Measurements from ENCODE around the gene SCO2. TPM values are rescaled to one million over a fixed set of nuclear protein-coding genes. Genes with fewer than 3 reads are reported as not detected.

Gene SCO2, protein sequence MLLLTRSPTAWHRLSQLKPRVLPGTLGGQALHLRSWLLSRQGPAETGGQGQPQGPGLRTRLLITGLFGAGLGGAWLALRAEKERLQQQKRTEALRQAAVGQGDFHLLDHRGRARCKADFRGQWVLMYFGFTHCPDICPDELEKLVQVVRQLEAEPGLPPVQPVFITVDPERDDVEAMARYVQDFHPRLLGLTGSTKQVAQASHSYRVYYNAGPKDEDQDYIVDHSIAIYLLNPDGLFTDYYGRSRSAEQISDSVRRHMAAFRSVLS
- total RNA-seq, result 0.56 and 5.4 TPM in 2 replicates

DNA sequence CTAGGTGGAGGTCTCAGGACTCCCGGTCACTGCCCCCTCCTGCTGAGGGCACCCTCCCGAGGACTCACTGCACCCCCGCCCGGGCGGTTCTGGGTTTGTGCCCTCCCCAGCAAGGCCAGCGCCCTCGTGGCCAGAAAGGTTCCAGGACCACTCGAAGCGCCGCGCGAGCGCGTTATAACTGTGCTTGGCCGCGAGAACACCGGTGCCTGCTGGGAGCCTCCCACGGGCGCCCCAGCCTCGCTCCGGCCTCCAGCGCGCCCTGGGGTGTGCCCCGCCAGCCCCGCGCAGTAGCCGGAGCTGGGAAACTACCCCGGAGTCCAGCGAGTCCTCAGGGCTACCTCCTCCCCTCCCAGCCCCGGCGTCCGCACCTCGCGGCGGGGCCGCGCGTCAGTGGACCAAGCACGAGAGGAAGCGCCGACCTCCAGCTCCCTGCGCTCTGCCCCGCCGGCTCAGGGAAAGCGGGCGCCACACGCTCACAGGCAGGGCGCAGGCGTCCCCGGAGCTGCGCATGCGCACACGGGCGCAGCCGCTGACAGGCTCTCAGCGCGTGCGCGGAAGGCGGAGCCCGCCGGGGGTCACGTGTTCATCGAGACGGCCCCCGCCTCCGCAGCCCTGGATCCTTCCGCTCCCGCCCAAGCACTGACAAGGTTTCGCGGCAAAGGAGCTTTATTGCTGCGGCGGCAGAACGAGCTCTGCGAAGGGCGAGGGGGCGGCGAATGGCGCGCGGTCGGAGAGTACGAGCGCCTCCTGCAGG, at the start of gene SCO2:
TSS of gene SCO2 (minus strand) at position 495 of the 754 bp plus-strand sequence. CDS start 1,187 bp downstream, outside the sequence.

DNA sequence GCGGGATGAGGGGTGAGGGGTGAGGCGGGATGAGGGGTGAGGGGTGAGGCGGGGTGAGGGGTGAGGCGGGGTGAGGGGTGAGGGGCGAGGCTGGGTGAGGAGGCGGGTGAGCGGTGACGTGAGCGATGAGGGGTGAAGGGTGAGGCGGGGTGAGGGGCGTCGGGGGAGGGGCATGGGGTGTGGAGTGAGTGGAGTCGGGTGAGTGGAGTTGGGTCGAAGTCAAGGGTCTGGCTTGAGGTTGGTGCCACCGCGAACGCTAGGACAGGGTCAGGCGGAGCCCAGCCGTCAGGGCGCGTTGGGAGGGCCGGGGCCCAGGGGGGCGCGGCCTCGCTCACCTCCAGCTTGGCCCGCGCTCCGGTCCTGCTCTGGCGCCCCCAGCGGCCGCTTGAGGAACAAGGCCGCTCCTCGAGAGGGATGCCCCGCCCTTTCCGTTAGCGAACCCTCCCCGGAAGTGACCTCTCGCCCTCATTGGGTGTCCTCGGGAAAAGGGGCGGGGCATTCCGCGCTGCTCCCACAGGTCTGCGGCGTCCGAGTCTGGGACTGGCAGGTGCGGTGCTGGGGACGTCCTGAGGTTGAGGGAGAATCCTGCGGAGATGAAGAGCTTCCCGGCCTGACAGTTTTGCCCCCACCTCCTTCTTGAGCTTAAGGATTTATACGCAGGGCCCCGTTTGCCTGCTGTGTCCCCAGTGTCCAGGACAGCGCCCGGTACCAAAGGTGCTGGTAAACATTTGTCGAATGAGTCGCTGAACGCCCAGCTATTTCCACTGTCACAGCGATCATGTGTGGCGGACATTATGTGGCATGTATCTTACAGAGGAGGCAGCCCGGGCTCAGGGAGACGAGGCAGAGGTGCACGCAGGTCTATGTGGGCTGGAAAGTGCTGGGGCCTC, 37.4 kb upstream of the SCO2 start, which contains the start of gene SYCE3:
TSS of gene SYCE3 (minus strand) at position 397 of the 890 bp plus-strand sequence. CDS start 6,514 bp downstream, outside the sequence.

DNA sequence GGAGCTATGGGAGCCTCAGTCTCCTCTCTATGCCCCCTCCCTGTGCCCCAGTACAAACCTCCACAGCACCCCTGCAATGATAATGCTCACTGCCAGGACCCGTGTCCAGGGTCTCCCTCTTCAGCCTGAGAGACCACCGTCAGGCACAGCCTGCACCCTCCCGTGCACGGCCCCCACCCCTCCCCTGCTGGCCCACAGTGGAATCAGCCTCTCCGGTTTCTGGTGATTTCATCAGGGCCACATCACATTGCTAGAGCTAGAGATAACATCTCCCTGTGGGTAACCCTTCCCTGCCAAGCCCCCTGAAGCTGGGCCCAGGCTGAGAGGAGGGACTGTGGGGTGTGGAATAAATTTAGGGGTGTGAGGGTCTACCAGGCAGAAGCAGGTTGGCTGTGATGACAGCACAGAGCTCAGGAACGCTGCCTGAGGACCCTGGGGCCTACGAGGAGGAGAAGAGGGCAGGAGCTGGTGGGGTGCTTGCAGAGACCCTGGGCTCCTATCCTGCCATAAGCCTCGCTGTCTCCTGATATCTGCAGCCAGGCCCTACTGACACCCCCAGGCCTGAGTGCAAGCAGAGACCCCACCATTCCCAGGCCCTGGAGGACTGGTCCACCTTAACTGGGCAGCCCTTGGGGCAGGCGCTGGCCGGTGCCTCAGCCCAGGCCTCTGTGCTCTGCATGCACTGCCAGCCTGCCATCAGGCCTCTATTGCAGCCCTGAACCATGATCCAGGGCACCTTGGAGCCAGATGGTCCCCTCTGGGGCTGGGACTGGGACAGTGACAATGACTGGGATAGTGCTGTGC, 20.3 kb upstream of the SCO2 start, which contains the start of gene KLHDC7B:
TSS of gene KLHDC7B (plus strand) at position 378 of the 804 bp plus-strand sequence. CDS start at position 723, 345 bp downstream.

DNA sequence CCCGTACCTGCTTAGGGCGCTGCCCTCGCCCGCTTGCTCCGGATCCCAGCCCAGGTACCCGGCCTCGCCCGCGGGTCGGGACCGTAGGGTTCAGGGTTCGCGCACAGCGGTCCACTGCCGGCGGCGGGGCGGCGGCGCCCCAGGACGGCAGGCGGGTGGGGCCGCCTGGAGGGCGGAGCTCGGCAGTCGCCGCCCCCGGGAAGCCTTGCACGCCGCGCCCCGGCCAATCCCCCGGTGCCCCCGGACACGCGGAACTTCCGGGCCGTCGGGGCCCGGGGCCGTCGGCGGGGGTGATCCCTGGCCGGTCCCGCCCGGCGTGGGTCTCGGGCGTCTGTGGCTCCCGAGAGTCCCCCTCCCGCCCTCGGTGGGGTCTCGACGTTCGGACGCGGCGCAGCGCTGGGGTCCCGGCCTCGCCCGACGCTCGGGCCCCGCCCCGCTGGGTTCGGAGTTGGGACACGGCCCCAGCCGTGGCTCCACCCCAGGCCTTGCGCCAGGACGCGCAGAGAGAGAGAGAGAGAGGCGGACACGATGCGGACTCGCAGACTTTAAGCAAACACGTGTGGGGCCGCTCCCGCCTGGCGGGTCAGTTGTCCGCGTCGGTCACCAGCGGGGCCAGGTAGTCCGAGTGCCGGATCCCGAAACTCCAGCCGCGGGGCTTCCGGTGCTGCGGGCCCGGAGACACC, 4.6 kb upstream of the SCO2 start, which contains the start of gene TYMP:
TSS of gene TYMP (minus strand) at position 116 of the 683 bp plus-strand sequence. CDS start 303 bp downstream, outside the sequence.

DNA sequence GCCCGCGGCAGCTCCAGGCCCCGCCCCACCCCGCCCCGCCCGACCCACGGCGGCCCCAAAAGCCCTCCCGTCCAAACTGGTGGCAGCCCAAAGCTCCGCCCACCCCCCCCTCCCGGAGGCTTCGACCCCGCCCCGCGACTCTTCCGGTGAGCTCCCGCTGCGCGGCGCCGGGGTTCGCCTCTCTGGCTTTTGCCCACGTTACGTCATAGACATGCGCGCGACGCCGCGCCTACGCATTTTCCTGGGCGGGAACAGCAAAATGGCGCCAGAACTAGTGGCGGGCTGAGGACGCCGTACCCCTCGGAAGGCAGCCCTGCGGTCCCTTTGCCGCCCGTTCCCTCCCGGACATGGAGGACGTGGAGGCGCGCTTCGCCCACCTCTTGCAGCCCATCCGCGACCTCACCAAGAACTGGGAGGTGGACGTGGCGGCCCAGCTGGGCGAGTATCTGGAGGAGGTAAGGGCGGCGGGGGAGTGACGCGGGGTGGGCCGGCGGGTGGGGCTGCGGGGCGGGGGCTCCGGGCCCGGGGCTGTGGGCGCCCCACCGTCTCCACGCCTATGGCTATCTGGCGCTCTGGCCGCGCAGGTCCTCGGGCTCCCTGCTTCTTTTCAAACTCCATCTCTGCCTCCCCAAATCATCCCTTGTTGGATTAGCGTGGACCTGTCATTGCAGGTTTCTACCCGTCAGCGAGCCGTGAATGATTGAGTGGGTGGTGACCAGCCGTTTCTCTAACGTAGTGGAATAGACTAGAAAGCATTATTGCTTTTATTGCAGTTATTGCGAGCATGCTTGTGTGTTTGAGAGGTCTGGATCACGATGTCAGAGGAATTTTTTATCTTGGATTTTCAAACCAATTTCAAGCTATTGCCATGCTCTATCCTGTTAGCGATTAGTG, 17.2 kb downstream of the SCO2 start, which contains the start of gene NCAPH2:
TSS of gene NCAPH2 (plus strand) at position 234 of the 894 bp plus-strand sequence. CDS start at position 348, 114 bp downstream.

DNA sequence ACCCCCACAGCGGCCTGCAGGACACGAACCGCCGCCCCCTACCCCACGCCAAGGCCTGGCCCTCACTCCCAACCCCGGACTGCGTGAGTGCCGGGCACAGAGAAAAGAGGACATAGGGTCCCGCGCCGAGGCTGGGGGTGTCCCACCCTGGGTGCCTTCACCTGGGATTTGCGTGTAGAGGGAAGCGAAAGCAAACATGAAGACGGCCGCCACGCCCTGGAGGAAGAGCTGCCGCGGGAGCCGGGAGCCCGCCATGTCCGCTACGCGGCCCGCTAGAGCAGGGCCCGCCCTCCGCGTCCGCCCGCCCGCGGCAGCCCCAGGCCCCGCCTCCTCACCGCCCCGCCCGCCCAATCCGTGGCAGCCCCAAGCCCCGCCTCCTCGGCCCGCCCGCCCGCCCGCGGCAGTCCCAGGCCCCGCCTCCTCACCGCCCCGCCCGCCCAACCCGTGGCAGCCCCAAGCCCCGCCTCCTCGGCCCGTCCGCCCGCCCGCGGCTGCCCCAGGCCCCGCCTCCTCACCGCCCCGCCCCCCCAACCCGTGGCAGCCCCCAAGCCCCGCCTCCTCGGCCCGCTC, 17.9 kb downstream of the SCO2 start, which contains the start of gene LMF2:
TSS of gene LMF2 (minus strand) at position 282 of the 570 bp plus-strand sequence. CDS start at position 255, 27 bp downstream.

DNA sequence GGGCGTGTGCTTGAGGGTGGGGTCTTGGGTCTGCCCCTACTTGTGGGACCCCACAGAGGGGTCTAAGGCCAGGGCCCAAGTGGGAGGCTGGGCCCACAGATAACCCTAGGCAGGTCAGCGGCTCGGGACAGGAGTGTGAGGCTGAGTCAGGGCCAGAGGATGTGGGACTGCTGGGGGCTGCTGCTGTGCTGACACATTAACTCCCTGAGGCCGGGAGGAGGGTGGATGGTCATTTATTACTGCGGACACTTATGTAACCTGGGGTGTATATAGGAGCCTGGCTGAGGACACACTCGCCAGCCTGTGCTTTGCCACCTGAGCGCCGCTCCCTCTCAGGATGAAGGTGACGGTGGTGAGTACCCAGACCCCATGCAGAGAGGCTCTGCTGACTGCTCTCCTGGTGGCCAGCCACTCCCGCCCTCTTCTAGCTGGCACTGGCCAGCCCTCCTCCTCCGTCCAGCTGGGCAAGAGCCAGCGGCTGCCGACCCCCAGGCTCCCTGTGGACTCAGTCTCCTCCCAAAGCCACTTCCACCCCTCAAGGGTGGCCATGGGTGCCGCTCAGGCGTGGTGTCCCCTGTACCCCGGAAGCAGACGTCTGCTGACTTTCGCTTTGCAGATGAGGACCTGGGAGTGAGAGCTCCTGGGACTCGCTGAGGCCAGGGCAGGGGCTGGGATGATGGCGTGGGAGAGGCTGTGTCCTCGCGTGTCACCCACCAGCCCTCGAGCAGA, 38.7 kb downstream of the SCO2 start, which contains the start of gene MIOX:
TSS of gene MIOX (plus strand) at position 299 of the 729 bp plus-strand sequence. CDS start at position 338, 39 bp downstream.

DNA sequence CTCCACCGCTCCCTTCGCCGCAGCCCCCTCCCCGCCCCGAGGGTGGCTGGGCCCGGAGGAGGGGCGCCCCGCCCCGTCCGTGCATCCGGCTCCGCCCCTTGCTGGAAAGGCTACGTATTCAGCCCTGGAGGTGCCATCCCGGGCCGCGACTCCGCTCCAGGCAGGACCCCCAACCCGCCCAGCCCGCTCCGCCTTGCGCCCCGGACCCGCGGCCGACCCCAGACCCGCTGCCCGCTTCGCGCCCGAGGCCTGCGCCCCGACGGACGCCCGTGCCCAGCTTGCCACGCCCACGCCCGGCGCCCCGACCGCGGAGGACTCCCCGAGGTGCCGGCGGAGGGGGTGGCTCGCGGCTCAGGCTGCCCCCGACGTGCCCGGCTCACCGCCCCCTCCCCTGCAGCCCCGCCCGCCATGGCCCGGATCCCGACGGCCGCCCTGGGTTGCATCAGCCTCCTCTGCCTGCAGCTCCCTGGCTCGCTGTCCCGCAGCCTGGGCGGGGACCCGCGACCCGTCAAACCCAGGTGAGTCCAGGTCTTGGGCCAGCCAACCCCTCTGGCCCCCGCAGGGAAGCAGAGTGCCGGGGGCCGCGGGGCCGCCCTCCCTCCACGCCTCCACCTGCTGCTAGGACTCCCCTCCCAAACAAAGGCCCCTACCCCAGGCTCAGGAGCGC, 43.8 kb downstream of the SCO2 start, which contains the start of gene ADM2:
TSS of gene ADM2 (plus strand) at position 104 of the 667 bp plus-strand sequence. CDS start at position 409, 305 bp downstream.

DNA sequence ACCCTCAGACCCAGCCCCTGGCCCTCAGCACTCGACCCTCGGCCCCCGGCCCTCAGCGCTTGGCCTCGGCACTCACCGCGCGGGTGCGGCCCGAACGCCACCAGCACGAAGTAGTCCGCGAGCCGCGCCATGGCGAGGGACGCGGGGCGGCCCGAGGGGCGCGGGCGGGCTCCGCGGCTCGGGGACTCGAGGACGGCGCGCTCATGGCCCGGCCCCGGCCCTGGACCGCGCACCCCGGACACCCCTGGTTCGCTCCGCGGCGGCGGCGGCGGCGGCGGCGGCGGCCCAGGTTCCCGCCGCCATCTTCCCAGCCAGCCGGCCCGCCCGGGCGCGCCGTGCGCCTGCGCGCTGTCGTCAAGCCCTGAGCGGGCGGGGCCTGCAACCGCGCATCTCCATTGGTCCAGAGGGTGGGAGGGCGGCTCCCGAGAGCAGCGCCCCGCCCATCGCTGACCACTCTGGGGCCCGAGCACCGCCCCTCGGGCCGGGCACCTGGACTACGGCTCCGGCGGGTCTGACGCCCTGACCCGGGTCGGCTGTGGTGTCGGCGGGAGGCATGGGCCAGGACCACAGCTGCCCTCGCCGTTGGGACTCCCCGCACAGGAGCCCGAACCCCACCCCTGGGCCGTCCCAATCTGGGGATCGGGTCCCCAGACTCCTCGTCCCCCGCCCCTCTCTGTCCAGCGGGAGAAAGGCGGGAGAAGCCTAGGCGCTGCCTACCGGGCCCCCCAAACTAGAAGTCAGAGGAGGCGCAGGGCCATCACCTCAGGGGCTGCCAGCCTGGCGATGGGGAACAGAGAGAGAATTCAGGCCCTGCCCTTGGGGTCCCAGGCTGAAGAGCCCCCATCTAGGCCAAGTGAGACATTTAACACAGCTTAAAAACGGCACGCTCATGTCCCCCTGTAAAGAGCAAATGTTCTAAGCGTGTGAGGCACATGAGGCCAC, 50.4 kb downstream of the SCO2 start, which contains the start of gene SBF1:
TSS of gene SBF1 (minus strand) at position 326 of the 942 bp plus-strand sequence. CDS start at position 131, 195 bp downstream.

Other genes with a start within 250 kb of the SCO2 start
- 85.1 and 109 TPM in 2 replicates for gene PLXNB2, start 218.0 kb downstream of the SCO2 start, total RNA-seq
- 1.3 and 2.0 TPM in 2 replicates for gene DENND6B, start 198.6 kb downstream of the SCO2 start, total RNA-seq
- 45.9 and 57.1 TPM in 2 replicates for gene PPP6R2, start 182.3 kb downstream of the SCO2 start, total RNA-seq
- gene SBF1, start 50.6 kb downstream of the SCO2 start, total RNA-seq, result 60.0 and 64.2 TPM in 2 replicates
- gene ADM2, start 44.1 kb downstream of the SCO2 start, total RNA-seq, result 0.58 and 1.1 TPM in 2 replicates
- gene MIOX, start 38.7 kb downstream of the SCO2 start, total RNA-seq, result under 0.01 TPM in 1 of 2 replicates, not detected in the other
- gene LMF2, start 17.9 kb downstream of the SCO2 start, total RNA-seq, result 30.7 and 54.3 TPM in 2 replicates
- 18.3 and 55.2 TPM in 2 replicates for gene NCAPH2, start 17.4 kb downstream of the SCO2 start, total RNA-seq
- 7.1 and 13.5 TPM in 2 replicates for gene TYMP, start 4.4 kb upstream of the SCO2 start, total RNA-seq
- under 0.01 TPM in 2 replicates for gene KLHDC7B, start 20.3 kb upstream of the SCO2 start, total RNA-seq
- not detected in 2 replicates for gene SYCE3, start 37.3 kb upstream of the SCO2 start, total RNA-seq
- gene CPT1B, start 52.8 kb upstream of the SCO2 start, total RNA-seq, result 0.96 and 3.9 TPM in 2 replicates
- gene CHKB, start 57.3 kb upstream of the SCO2 start, total RNA-seq, result 14.0 and 24.5 TPM in 2 replicates
- under 0.01 TPM in 2 replicates for gene MAPK8IP2, start 75.2 kb upstream of the SCO2 start, total RNA-seq
- gene ARSA, start 102.6 kb upstream of the SCO2 start, total RNA-seq, result 6.9 and 19.4 TPM in 2 replicates
- gene SHANK3, start 147.2 kb upstream of the SCO2 start, total RNA-seq, result 0.19 and 0.28 TPM in 2 replicates
- not detected in 2 replicates for gene ACR, start 212.6 kb upstream of the SCO2 start, total RNA-seq